Measurements from ENCODE around the gene NGB. TPM values are rescaled to one million over a fixed set of nuclear protein-coding genes. Genes with fewer than 3 reads are reported as not detected.

The NGB gene
- total and polyA plus RNA-seq, 12 donors = 0.17 to 15.4 (median 5.2) TPM; not detected in 4

DNA sequence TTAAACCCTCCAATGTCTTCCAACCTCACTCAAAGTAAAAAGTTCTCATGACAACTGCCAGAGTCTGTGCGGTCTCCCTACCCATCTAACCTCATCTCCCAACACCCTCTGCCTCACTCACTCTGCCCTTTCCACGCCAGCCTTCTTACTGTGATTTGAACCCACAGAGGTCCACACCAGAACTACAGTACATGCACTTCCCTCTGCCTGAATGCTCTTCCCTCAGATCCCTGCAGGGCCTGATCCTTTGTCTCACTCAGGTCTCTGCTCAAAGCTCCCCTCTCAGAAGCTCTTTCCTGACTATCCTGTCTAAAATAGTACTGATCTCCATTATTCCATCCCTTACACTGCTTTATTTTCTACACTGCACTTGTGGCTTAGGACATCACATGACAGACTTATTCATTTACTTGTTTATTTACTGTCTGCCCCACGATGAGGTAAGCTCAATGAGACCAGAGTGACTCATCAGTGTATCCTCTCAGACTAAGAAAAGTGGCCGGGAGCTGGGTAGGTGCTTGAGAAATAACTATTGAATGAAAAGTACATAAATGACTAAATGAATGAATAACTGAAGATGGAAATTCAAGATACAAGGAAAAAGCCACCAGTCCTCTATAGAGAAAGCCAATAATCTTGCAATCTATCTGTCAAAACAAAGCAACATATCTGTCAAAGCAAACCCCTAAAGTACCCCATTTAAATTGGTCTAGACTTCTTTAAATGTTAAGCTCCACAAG lies 32.6 kb upstream of the NGB start:
- Histone ChIP-seq H3K36me3 (replicated peaks in 1 of 2) (no peaks in the 10 kb centered on the region), H3K4me1 (replicated peaks in 1 of 2) (peaks cover 5 to 37% of the 10 kb centered on the region in 2 donors), H3K27ac (peak overlapping the region; percentile 66 to 92 (median 86)), H3K27me3 (no peaks in the 10 kb centered on the region), H3K4me3 (no peak overlapping the region), H3K9me3 (replicated peaks in 1 of 3) (no peaks in the 10 kb centered on the region)
- intact Hi-C loops (cut with DNase I) = no loop called here
- 46 to 51% (median 49%) methylated on average over 4 of the region's 4 CpGs for WGBS, 4 donors
- TF ChIP-seq, protein P1, sequence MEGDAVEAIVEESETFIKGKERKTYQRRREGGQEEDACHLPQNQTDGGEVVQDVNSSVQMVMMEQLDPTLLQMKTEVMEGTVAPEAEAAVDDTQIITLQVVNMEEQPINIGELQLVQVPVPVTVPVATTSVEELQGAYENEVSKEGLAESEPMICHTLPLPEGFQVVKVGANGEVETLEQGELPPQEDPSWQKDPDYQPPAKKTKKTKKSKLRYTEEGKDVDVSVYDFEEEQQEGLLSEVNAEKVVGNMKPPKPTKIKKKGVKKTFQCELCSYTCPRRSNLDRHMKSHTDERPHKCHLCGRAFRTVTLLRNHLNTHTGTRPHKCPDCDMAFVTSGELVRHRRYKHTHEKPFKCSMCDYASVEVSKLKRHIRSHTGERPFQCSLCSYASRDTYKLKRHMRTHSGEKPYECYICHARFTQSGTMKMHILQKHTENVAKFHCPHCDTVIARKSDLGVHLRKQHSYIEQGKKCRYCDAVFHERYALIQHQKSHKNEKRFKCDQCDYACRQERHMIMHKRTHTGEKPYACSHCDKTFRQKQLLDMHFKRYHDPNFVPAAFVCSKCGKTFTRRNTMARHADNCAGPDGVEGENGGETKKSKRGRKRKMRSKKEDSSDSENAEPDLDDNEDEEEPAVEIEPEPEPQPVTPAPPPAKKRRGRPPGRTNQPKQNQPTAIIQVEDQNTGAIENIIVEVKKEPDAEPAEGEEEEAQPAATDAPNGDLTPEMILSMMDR (IDR thresholded peaks at IDR 0.05) = no peak
- TF ChIP-seq POLR2A (IDR thresholded peaks at IDR 0.05) = peak in 1 of 2 donors; percentile 2
- DNase-seq = peak; percentile 63 to 83 (median 79)

DNA sequence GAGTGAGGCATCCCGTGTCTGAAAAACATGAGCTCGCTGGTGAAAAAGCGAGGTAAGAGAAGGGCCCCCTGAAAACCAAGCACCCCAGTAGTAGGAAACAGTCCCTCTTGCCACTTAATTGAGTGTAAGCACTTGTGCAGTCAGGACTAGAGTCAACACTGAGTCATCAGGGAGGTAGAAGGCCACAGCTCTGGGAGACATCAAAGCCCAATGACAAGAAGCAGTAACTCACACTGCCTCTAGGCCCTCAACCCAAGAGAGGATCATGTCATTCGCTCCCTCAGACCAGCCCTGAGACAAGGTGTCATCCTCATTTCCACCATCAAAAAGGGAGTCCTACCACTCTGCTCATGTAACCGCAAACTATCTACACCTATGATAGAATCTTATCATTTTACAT lies 31.9 kb upstream of the NGB start:
- Histone ChIP-seq H3K27me3 (no peaks in the 10 kb centered on the region), H3K9me3 (replicated peaks in 1 of 3) (no peaks in the 10 kb centered on the region), H3K4me1 (replicated peaks in 1 of 2) (peaks cover 5 to 37% of the 10 kb centered on the region in 2 donors), H3K27ac (peak overlapping the region; percentile 66 to 92 (median 86)), H3K4me3 (no peak overlapping the region), H3K36me3 (replicated peaks in 1 of 2) (peaks cover 0 to 5% of the 10 kb centered on the region in 2 donors)
- TF ChIP-seq POLR2A (IDR thresholded peaks at IDR 0.05) = peak in 1 of 2 donors; percentile 45
- TF ChIP-seq, protein P1 (IDR thresholded peaks at IDR 0.05) = peak in 1 of 6 experiments; percentile 10
- DNase-seq = peak; percentile 64 to 81 (median 75)
- intact Hi-C loops (cut with DNase I) = no loop called here
- WGBS, 4 donors = 72 to 80% (median 76%) methylated on average over 5 of the region's 5 CpGs

DNA sequence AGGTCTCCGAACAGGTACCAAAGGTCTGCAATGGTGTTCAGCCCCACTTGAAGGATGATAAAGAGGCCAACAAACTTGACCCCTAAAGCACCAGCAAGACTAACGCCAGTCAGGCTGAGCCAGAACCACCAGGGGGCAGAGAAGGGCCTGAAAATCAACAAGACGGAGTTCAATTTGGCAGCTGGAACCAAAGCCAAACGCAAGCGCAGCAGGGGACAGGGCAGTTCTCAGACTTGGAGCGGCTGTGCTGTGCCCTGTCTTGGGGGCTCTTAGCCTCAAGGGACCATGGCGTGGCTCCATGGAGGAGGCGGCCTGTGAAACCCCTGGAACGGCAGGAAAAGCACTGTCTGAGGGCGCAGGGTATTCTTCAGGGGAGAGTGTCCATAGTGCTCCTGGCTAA lies 30.1 kb upstream of the NGB start:
- intact Hi-C loops (cut with DNase I) = loop anchor here in 1 of 2 donors (2.0 kb wide), 1 partner anchor 16 kb away; no protein-coding TSS in a partner anchor
- peak; percentile 84 to 95 (median 90) for DNase-seq
- TF ChIP-seq POLR2A (IDR thresholded peaks at IDR 0.05) = no peak
- TF ChIP-seq, protein P1 (IDR thresholded peaks at IDR 0.05) = peak; percentile 63 to 91 (median 86)
- Histone ChIP-seq H3K4me3 (no peak overlapping the region), H3K4me1 (replicated peaks in 1 of 2) (peaks cover 5 to 29% of the 10 kb centered on the region in 2 donors), H3K27ac (no peak overlapping the region), H3K36me3 (replicated peaks in 1 of 2) (peaks cover 0 to 9% of the 10 kb centered on the region in 2 donors), H3K9me3 (replicated peaks in 1 of 3) (no peaks in the 10 kb centered on the region), H3K27me3 (no peaks in the 10 kb centered on the region)
- WGBS, 4 donors = 28 to 40% (median 35%) methylated on average over 10 of the region's 10 CpGs

DNA sequence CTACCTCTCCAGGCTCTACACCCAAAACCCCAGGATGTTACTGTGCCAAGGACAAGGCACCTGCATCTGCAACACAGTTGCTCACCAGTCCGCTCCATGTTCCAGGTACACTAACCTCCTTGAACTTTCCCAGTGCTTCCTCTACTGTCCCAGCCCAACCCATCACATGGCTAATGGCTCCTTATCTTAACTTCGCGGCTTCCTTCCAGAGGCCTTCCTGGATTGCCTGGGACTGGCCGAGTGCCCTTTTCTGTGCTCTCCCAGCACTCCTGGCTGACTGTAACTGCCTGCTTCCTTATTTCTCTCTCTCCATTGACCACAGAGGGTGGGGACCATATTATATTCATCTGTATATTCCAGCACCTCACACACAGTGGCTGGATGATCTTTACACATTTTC lies 28.8 kb upstream of the NGB start:
- Histone ChIP-seq H3K4me1 (replicated peaks in 1 of 2) (peaks cover 5 to 24% of the 10 kb centered on the region in 2 donors), H3K4me3 (no peak overlapping the region), H3K27ac (no peak overlapping the region), H3K9me3 (replicated peaks in 1 of 3) (no peaks in the 10 kb centered on the region), H3K27me3 (no peaks in the 10 kb centered on the region), H3K36me3 (replicated peaks in 1 of 2) (peaks cover 0 to 16% of the 10 kb centered on the region in 2 donors)
- intact Hi-C loops (cut with DNase I) = loop anchor here in 1 of 2 donors (2.0 kb wide), 1 partner anchor 17 kb away; no protein-coding TSS in a partner anchor
- WGBS, 4 donors = 59 to 70% (median 65%) methylated on average over 4 of the region's 4 CpGs
- DNase-seq = no peak
- TF ChIP-seq POLR2A (IDR thresholded peaks at IDR 0.05) = no peak
- TF ChIP-seq, protein P1 (IDR thresholded peaks at IDR 0.05) = no peak
